ENCODE measurements around the gene KIRREL1.

KIRREL1 gene

GRCh38 chr1:158058237-158058985 is 65.0 kb downstream of the KIRREL1 start:
- Histone ChIP-seq H3K9me3 (ENCODE audit: control insufficient read depth, low read length) (no peaks in the 10 kb centered on the region), H3K36me3 (ENCODE audit: control insufficient read depth, insufficient read depth, low read length) (no peaks in the 10 kb centered on the region), H3K27ac (no peak overlapping the region), H3K27me3 (ENCODE audit: control insufficient read depth, insufficient read depth, low read length) (no peaks in the 10 kb centered on the region), H3K4me3 (ENCODE audit: low read depth, low read length) (no peak overlapping the region), H3K79me2 (no peaks in the 10 kb centered on the region), H3K9ac (no peak overlapping the region), H3K4me2 (ENCODE audit: low read length) (no peak overlapping the region), H3K4me1 (no peaks in the 10 kb centered on the region), H2AFZ (no peak overlapping the region)
- no peak for TF ChIP-seq CTCF (IDR thresholded peaks at IDR 0.05)

GRCh38 chr1:158059984-158060383 is 66.5 kb downstream of the KIRREL1 start:
- Histone ChIP-seq H3K9ac (no peak overlapping the region), H3K4me3 (ENCODE audit: low read depth, low read length) (no peak overlapping the region)

GRCh38 chr1:158062174-158062573 is 68.7 kb downstream of the KIRREL1 start:
- no peak overlapping the region for H3K9ac ChIP-seq
- H3K27ac ChIP-seq: no peak overlapping the region
- no peak overlapping the region for H3K4me3 ChIP-seq (ENCODE audit: low read depth, low read length)
- no peaks in the 10 kb centered on the region for H3K9me3 ChIP-seq (ENCODE audit: control insufficient read depth, low read length)
- no peaks in the 10 kb centered on the region for H3K4me1 ChIP-seq
- no peaks in the 10 kb centered on the region for H3K27me3 ChIP-seq (ENCODE audit: control insufficient read depth, insufficient read depth, low read length)
- H3K4me2 ChIP-seq (ENCODE audit: low read length): no peak overlapping the region
- H2AFZ ChIP-seq: no peak overlapping the region
- no peaks in the 10 kb centered on the region for H3K36me3 ChIP-seq (ENCODE audit: control insufficient read depth, insufficient read depth, low read length)
- no peak for TF ChIP-seq CTCF (IDR thresholded peaks at IDR 0.05)
- no peaks in the 10 kb centered on the region for H3K79me2 ChIP-seq

More at GRCh38 chr1:158059984-158060383, 66.5 kb downstream of the KIRREL1 start:
- Histone ChIP-seq H3K36me3 (ENCODE audit: control insufficient read depth, insufficient read depth, low read length) (no peaks in the 10 kb centered on the region), H2AFZ (no peak overlapping the region), H3K9me3 (ENCODE audit: control insufficient read depth, low read length) (no peaks in the 10 kb centered on the region), H3K4me2 (ENCODE audit: low read length) (no peak overlapping the region), H3K27ac (no peak overlapping the region), H3K4me1 (no peaks in the 10 kb centered on the region), H3K27me3 (ENCODE audit: control insufficient read depth, insufficient read depth, low read length) (no peaks in the 10 kb centered on the region), H3K79me2 (no peaks in the 10 kb centered on the region)
- no peak for TF ChIP-seq CTCF (IDR thresholded peaks at IDR 0.05)

- no peaks in the 10 kb centered on the region for H3K79me2 ChIP-seq
- no peak overlapping the region for H2AFZ ChIP-seq
- H3K9ac ChIP-seq: no peak overlapping the region
- no peak overlapping the region for H3K4me2 ChIP-seq (ENCODE audit: low read length)
- no peak overlapping the region for H3K4me3 ChIP-seq (ENCODE audit: low read depth, low read length)
- H3K27ac ChIP-seq: no peak overlapping the region
- H3K4me1 ChIP-seq: no peaks in the 10 kb centered on the region
- no peak for TF ChIP-seq CTCF (IDR thresholded peaks at IDR 0.05)
- H3K36me3 ChIP-seq (ENCODE audit: control insufficient read depth, insufficient read depth, low read length): no peaks in the 10 kb centered on the region
- no peaks in the 10 kb centered on the region for H3K27me3 ChIP-seq (ENCODE audit: control insufficient read depth, insufficient read depth, low read length)
- no peaks in the 10 kb centered on the region for H3K9me3 ChIP-seq (ENCODE audit: control insufficient read depth, low read length)
These were observed 74.2 kb downstream of the KIRREL1 start for GRCh38 chr1:158067662-158068061.

- Histone ChIP-seq H3K4me1 (no peaks in the 10 kb centered on the region), H3K9me3 (ENCODE audit: control insufficient read depth, low read length) (no peaks in the 10 kb centered on the region), H3K4me3 (ENCODE audit: low read depth, low read length) (no peak overlapping the region), H3K79me2 (no peaks in the 10 kb centered on the region), H3K9ac (no peak overlapping the region), H3K27me3 (ENCODE audit: control insufficient read depth, insufficient read depth, low read length) (no peaks in the 10 kb centered on the region), H3K36me3 (ENCODE audit: control insufficient read depth, insufficient read depth, low read length) (no peaks in the 10 kb centered on the region), H2AFZ (no peak overlapping the region), H3K4me2 (ENCODE audit: low read length) (no peak overlapping the region), H3K27ac (no peak overlapping the region)
- TF ChIP-seq CTCF (IDR thresholded peaks at IDR 0.05): no peak
These were observed 75.5 kb downstream of the KIRREL1 start for GRCh38 chr1:158068918-158069317.

Measured in parathyroid adenoma (tissue), 2 donors.